ENCODE measurements around the gene UQCC5. TPM values are rescaled to one million over a fixed set of nuclear protein-coding genes. Genes with fewer than 3 reads are reported as not detected.
"Not testable (repeated sequence)": the region's sequence is repeated elsewhere in the genome, so short reads cannot be mapped to it uniquely, and the experiment has no call there.

UQCC5 gene
- total RNA-seq, 4 donors from 2014 or later = 1.9 to 47.5 (median 18.7) TPM

GRCh38 chr3:52525680-52526561, 10.5 kb upstream of the UQCC5 start:
- WGBS, 2 donors (ENCODE audit: low coverage in 1 of 2) = 83 to 88% methylated on average over 2 to 4 of the region's 9 CpGs
- peaks cover 5 to 50% (median 19%) of the 10 kb centered on the region in 3 donors for H3K4me1 ChIP-seq

GRCh38 chr3:52526671-52527038, 9.8 kb upstream of the UQCC5 start:
- H3K27me3 ChIP-seq, H3K9me3 ChIP-seq, H3K4me3 ChIP-seq, ATAC-seq: not testable (repeated sequence)
- H3K27ac ChIP-seq = peak overlapping the region in 2 of 4 donors; percentile 36 to 39
- H3K36me3 ChIP-seq = peaks cover 0 to 62% of the 10 kb centered on the region in 2 donors
- peaks cover 5 to 57% (median 26%) of the 10 kb centered on the region in 3 donors for H3K4me1 ChIP-seq
- WGBS, 2 donors (ENCODE audit: low coverage in 1 of 2) = 89 to 98% methylated on average over 3 to 5 of the region's 5 CpGs

More at GRCh38 chr3:52525680-52526561, 10.5 kb upstream of the UQCC5 start:
- Histone ChIP-seq H3K36me3 (peaks cover 0 to 70% of the 10 kb centered on the region in 2 donors), H3K27me3 (no peaks in the 10 kb centered on the region), H3K27ac (peak overlapping the region in 3 of 4 donors; percentile 39 to 73 (median 61)), H3K4me3 (no peak overlapping the region), H3K9me3 (no peaks in the 10 kb centered on the region)
- TF ChIP-seq EP300 (IDR thresholded peaks at IDR 0.05) (no peak), CTCF (IDR thresholded peaks at IDR 0.05) (no peak), POLR2AphosphoS5 (IDR thresholded peaks at IDR 0.05) (no peak), POLR2A (IDR thresholded peaks at IDR 0.05) (no peak)
- ATAC-seq = no peak

GRCh38 chr3:52527039-52527731, 9.2 kb upstream of the UQCC5 start:
- no peak overlapping the region for H3K4me3 ChIP-seq
- H3K27ac ChIP-seq = peak overlapping the region in 2 of 4 donors; percentile 16 to 36
- no peak for ATAC-seq
- H3K4me1 ChIP-seq = peaks cover 5 to 63% (median 31%) of the 10 kb centered on the region in 3 donors
- TF ChIP-seq POLR2AphosphoS5 (IDR thresholded peaks at IDR 0.05) (no peak), POLR2A (IDR thresholded peaks at IDR 0.05) (no peak), CTCF (IDR thresholded peaks at IDR 0.05) (no peak), EP300 (IDR thresholded peaks at IDR 0.05) (no peak)
- WGBS, 2 donors (ENCODE audit: low coverage in 1 of 2) = 100% methylated on average over 1 of the region's 14 CpGs; no CpG with 5 or more reads in 1 of the 2 donors
- peaks cover 0 to 57% of the 10 kb centered on the region in 2 donors for H3K36me3 ChIP-seq
- no peaks in the 10 kb centered on the region for H3K9me3 ChIP-seq
- no peaks in the 10 kb centered on the region for H3K27me3 ChIP-seq

- TF ChIP-seq EP300 (IDR thresholded peaks at IDR 0.05) = no peak
- TF ChIP-seq CTCF (IDR thresholded peaks at IDR 0.05) = no peak
- no peak for TF ChIP-seq POLR2AphosphoS5 (IDR thresholded peaks at IDR 0.05)
- no peak for TF ChIP-seq POLR2A (IDR thresholded peaks at IDR 0.05)
- Histone ChIP-seq H3K27ac (peak overlapping the region in 1 of 4 donors; percentile 81), H3K4me3 (no peak overlapping the region), H3K36me3 (peaks cover 0 to 53% of the 10 kb centered on the region in 2 donors), H3K4me1 (peaks cover 5 to 70% (median 37%) of the 10 kb centered on the region in 3 donors), H3K9me3 (no peaks in the 10 kb centered on the region), H3K27me3 (no peaks in the 10 kb centered on the region)
- no peak for ATAC-seq
- WGBS, 2 donors (ENCODE audit: low coverage in 1 of 2) = 40% methylated on average over 1 of the region's 18 CpGs; no CpG with 5 or more reads in 1 of the 2 donors
Observed at GRCh38 chr3:52527732-52528585, 8.4 kb upstream of the UQCC5 start.
